Ishikawa (cell line): ENCODE data around the gene BCR.

Experiments used
- CEBPB ChIP-seq: IDR thresholded peaks from 2 replicates; pipeline ENCODE4 v1.6.1; 2012
- CREB1 ChIP-seq: IDR thresholded peaks from 2 replicates; pipeline ENCODE4 v1.6.1; 2012; ENCODE audit warnings: low read depth
- EGR1 ChIP-seq: IDR thresholded peaks from 2 replicates; pipeline ENCODE4 v1.6.1; 2012
- EP300 ChIP-seq: IDR thresholded peaks from 2 replicates; pipeline ENCODE4 v1.6.1; 2012; ENCODE audit warnings: borderline replicate concordance
- FOXM1 ChIP-seq: IDR thresholded peaks from 2 replicates; pipeline ENCODE4 v1.6.1; 2012; ENCODE audit warnings: low read depth, borderline replicate concordance
- NFIC ChIP-seq: IDR thresholded peaks from 2 replicates; pipeline ENCODE4 v1.6.1; 2012
- REST ChIP-seq: IDR thresholded peaks from 2 replicates; pipeline ENCODE4 v1.6.1; 2012; ENCODE audit warnings: low read depth, mild to moderate bottlenecking
- TAF1 ChIP-seq: IDR thresholded peaks from 2 replicates; pipeline ENCODE4 v1.6.1; 2012; ENCODE audit warnings: low read depth, mild to moderate bottlenecking
- TEAD4 ChIP-seq: IDR thresholded peaks from 2 replicates; pipeline ENCODE4 v1.6.1; 2012
- TF ChIP-seq, protein P1 (sequence below): IDR thresholded peaks from 2 replicates; pipeline ENCODE4 v1.6.1; 2012

- TF ChIP-seq NFIC (no peak), TAF1 (no peak), EP300 (no peak), TEAD4 (no peak), CREB1 (no peak), EGR1 (no peak), REST (no peak), FOXM1 (no peak), CEBPB (no peak)
- TF ChIP-seq, protein P1, sequence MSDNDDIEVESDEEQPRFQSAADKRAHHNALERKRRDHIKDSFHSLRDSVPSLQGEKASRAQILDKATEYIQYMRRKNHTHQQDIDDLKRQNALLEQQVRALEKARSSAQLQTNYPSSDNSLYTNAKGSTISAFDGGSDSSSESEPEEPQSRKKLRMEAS: no peak
These were observed 11.3 kb upstream of the BCR start for GRCh38 chr22:23169043-23169406.
